H1 (cell line): ENCODE measurements around the gene COQ7. TPM values are rescaled to one million over a fixed set of nuclear protein-coding genes. Genes with fewer than 3 reads are reported as not detected.

Source experiments
- CTCF ChIA-PET: fragments of 300-600 bp; sonication (Branson Sonifier 250); formaldehyde crosslinking; loops from one replicate; lab custom pipeline; 2021; ENCODE audit not compliant: partially characterized antibody; lab: Charles Lee
- POLR2A ChIA-PET: fragments of 300-600 bp; sonication (Branson Sonifier 250); formaldehyde crosslinking; loops from one replicate; lab custom pipeline; 2021; ENCODE audit warnings: inconsistent platforms; ENCODE audit not compliant: partially characterized antibody; lab: Charles Lee
- DNase-seq, 2 experiments: peaks; one replicate each; pipeline versions ENCODE4 v3.0.0 to v3.0.0-alpha.2; 2010 to 2022; ENCODE audit warnings: low spot score in 2 of 2, low read depth in 1 of 2, mixed read lengths in 1 of 2
- FAIRE-seq: peaks from 2 replicates; lab custom pipeline; 2011; peaks lifted over from hg19 to GRCh38; lab: Jason Lieb, UNC
- H2AFZ ChIP-seq: 2 replicates; pipeline ENCODE4 v1.8.1; 2012; ENCODE audit warnings: low read length, inconsistent platforms
- H2AK5ac ChIP-seq: 2 replicates; pipeline ENCODE4 v1.6.1; 2013; ENCODE audit warnings: low read depth, low read length
- H2BK120ac ChIP-seq: replicated peaks from 2 replicates; pipeline ENCODE3; 2013; ENCODE audit warnings: low read depth, low read length, inconsistent platforms
- H2BK12ac ChIP-seq: 2 replicates; pipeline ENCODE4 v1.6.1; 2013; ENCODE audit warnings: low read depth, low read length
- H2BK15ac ChIP-seq: 2 replicates; pipeline ENCODE4 v1.6.1; 2013; ENCODE audit warnings: low read length
- H2BK20ac ChIP-seq: 2 replicates; pipeline ENCODE4 v1.6.1; 2013; ENCODE audit warnings: low read length
- H2BK5ac ChIP-seq: 2 replicates; pipeline ENCODE4 v1.6.1; 2013; ENCODE audit warnings: low read depth, low read length
- H3K14ac ChIP-seq: 2 replicates; pipeline ENCODE4 v1.6.1; 2013; ENCODE audit warnings: inconsistent platforms; ENCODE audit not compliant: insufficient read length
- H3K18ac ChIP-seq: 2 replicates; pipeline ENCODE4 v1.6.1; 2013; ENCODE audit warnings: low read length; ENCODE audit errors: extremely low read depth
- H3K23ac ChIP-seq: 2 replicates; pipeline ENCODE4 v1.6.1; 2013; ENCODE audit warnings: inconsistent platforms; ENCODE audit not compliant: insufficient read length
- H3K23me2 ChIP-seq: 2 replicates; pipeline ENCODE4 v1.6.1; 2013; ENCODE audit warnings: low read depth, low read length
- H3K27ac ChIP-seq: 2 replicates; pipeline ENCODE4 v1.6.1; 2011; ENCODE audit warnings: low read depth, low read length, inconsistent platforms
- H3K27me3 ChIP-seq, 4 experiments: replicated peaks in 1 of 4; 1 replicate in 1 of 4; 2 replicates in 3 of 4; pipeline versions ENCODE4 v1.6.1 to v1.8.1; 2011 to 2013; ENCODE audit warnings: low read length in 3 of 4, mild to moderate bottlenecking in 3 of 4, inconsistent platforms in 2 of 4, mixed read lengths in 2 of 4, moderate library complexity in 1 of 4; ENCODE audit not compliant: control insufficient read depth in 3 of 4, insufficient read depth in 3 of 4; ENCODE audit errors: extremely low read depth in 1 of 4
- H3K36me3 ChIP-seq, 4 experiments: 2 replicates each; pipeline versions ENCODE4 v1.6.1 to v1.8.1; 2011 to 2013; ENCODE audit warnings: mild to moderate bottlenecking in 4 of 4, low read length in 3 of 4, moderate library complexity in 2 of 4, control low read depth in 1 of 4, inconsistent platforms in 1 of 4; ENCODE audit not compliant: insufficient read depth in 4 of 4, control insufficient read depth in 2 of 4
- H3K4ac ChIP-seq: replicated peaks from 2 replicates; pipeline ENCODE3; 2013; ENCODE audit warnings: low read length, low read depth, mixed read lengths, inconsistent platforms; ENCODE audit not compliant: insufficient read length
- H3K4me1 ChIP-seq, 4 experiments: replicated peaks in 1 of 4; 1 replicate in 1 of 4; 2 replicates in 3 of 4; pipeline versions ENCODE4 v1.6.1 to v1.8.1; 2011 to 2013; ENCODE audit warnings: low read length in 3 of 4, inconsistent platforms in 2 of 4, mixed read lengths in 1 of 4; ENCODE audit not compliant: insufficient read depth in 4 of 4, control insufficient read depth in 3 of 4
- H3K4me2 ChIP-seq, 2 experiments: 2 replicates each; pipeline versions ENCODE4 v1.6.1 to v1.8.1; 2011 to 2013; ENCODE audit warnings: low read depth in 2 of 2, low read length in 2 of 2, control low read depth in 1 of 2, inconsistent platforms in 1 of 2, mild to moderate bottlenecking in 1 of 2; ENCODE audit not compliant: insufficient read depth in 1 of 2
- H3K4me3 ChIP-seq, 4 experiments: fragments of 200-600, 300-600 bp in 1 of 4; sonication (generic), shearing (Covaris generic), sonication (Bioruptor Twin) in 1 of 4; 2 replicates each; pipeline versions ENCODE4 v1.5.1 to v1.8.1; 2011 to 2016; ENCODE audit warnings: low read length in 4 of 4, low read depth in 3 of 4, control low read depth in 2 of 4, inconsistent platforms in 2 of 4, mild to moderate bottlenecking in 2 of 4, mixed read lengths in 1 of 4, moderate library complexity in 1 of 4; ENCODE audit not compliant: insufficient read depth in 2 of 4; ENCODE audit errors: extremely low read depth in 1 of 4
- H3K56ac ChIP-seq: replicated peaks from 2 replicates; pipeline ENCODE3; 2013; ENCODE audit warnings: low read depth, mild to moderate bottlenecking, mixed read lengths, low read length, inconsistent platforms; ENCODE audit not compliant: insufficient read length
- H3K79me1 ChIP-seq: 2 replicates; pipeline ENCODE4 v1.6.1; 2013; ENCODE audit warnings: low read depth, low read length, control low read depth
- H3K79me2 ChIP-seq, 2 experiments: 2 replicates each; pipeline versions ENCODE4 v1.6.1 to v1.8.1; 2012 to 2013; ENCODE audit warnings: low read length in 2 of 2, mild to moderate bottlenecking in 2 of 2, inconsistent platforms in 1 of 2; ENCODE audit not compliant: insufficient read depth in 2 of 2, control insufficient read depth in 1 of 2
- H3K9ac ChIP-seq, 4 experiments: replicated peaks in 1 of 4; 1 replicate in 1 of 4; 2 replicates in 3 of 4; pipeline versions ENCODE4 v1.6.1 to v1.8.1; 2011 to 2013; ENCODE audit warnings: low read depth in 3 of 4, low read length in 3 of 4, control low read depth in 2 of 4, mild to moderate bottlenecking in 2 of 4, moderate library complexity in 2 of 4, inconsistent platforms in 1 of 4; ENCODE audit errors: extremely low read depth in 1 of 4
- H3K9me3 ChIP-seq, 2 experiments: 2 replicates each; pipeline versions ENCODE4 v1.6.1 to v1.8.1; 2012 to 2013; ENCODE audit warnings: mild to moderate bottlenecking in 2 of 2, moderate library complexity in 2 of 2, control low read depth in 1 of 2, inconsistent platforms in 1 of 2, low read depth in 1 of 2, low read length in 1 of 2, mixed read lengths in 1 of 2; ENCODE audit not compliant: insufficient read depth in 2 of 2
- H4K20me1 ChIP-seq, 2 experiments: replicated peaks in 1 of 2; 2 replicates each; pipeline versions ENCODE3 to v1.8.1; 2011 to 2013; ENCODE audit warnings: inconsistent platforms in 2 of 2, low read length in 2 of 2, mild to moderate bottlenecking in 1 of 2; ENCODE audit not compliant: insufficient read depth in 2 of 2, control insufficient read depth in 1 of 2
- H4K5ac ChIP-seq: 2 replicates; pipeline ENCODE4 v1.6.1; 2013; ENCODE audit warnings: low read length, low read depth, mixed read lengths, inconsistent platforms; ENCODE audit not compliant: insufficient read length
- H4K8ac ChIP-seq: 2 replicates; pipeline ENCODE4 v1.8.0; 2013; ENCODE audit warnings: mild to moderate bottlenecking, moderate library complexity, low read length, inconsistent platforms; ENCODE audit not compliant: insufficient read depth; ENCODE audit errors: extremely low read depth
- H4K91ac ChIP-seq: replicated peaks from 2 replicates; pipeline ENCODE3; 2013; ENCODE audit warnings: low read length, mixed read lengths, inconsistent platforms; ENCODE audit not compliant: insufficient read length
- POLR2A ChIP-seq, 2 experiments: IDR thresholded peaks; 1 replicate in 1 of 2; 2 replicates in 1 of 2; pipeline ENCODE4 v1.6.1; 2011; ENCODE audit warnings: low read depth in 2 of 2, low read length in 2 of 2, mild to moderate bottlenecking in 2 of 2; ENCODE audit errors: control extremely low read depth in 1 of 2
- WGBS, 2 experiments: shearing (Covaris generic) in 1 of 2; methylation state at CpG; one replicate each; pipeline versions ENCODE4 v1.1.6 to v1.1.7; 2013 to 2015; ENCODE audit warnings: low lambda C conversion rate in 2 of 2, mixed read lengths in 2 of 2, inconsistent platforms in 1 of 2, low coverage in 1 of 2, missing lambda C conversion rate in 1 of 2; ENCODE audit not compliant: insufficient replicate concordance in 2 of 2, insufficient coverage in 1 of 2, insufficient read length in 1 of 2; ENCODE audit errors: extremely low coverage in 1 of 2, missing lambda C conversion rate in 1 of 2; 5-methylcytosine and 5-hydroxymethylcytosine counted together
- polyA plus RNA-seq, 7 experiments: library from polyadenylated mRNA; depleted of rRNA in 3 of 7; stranded (reverse) in 5 of 7; unstranded in 2 of 7; fragments of >200 nt in 5 of 7; fragments of 200-250 nt in 2 of 7; gene quantifications; 1 replicate in 5 of 7; 2 replicates in 1 of 7; 4 replicates in 1 of 7; pipeline versions ENCODE4 v1.2.1 to v1.2.3, GENCODE V29; 2011 to 2013; ENCODE audit warnings: missing spikeins in 2 of 7, mixed read lengths in 2 of 7
- total RNA-seq: library from RNA; stranded (reverse); fragmentation: NEBNext Ultra II Directional; extraction: Animal tissue kit (Norgen Biotek cat#: 25700); gene quantifications from 2 replicates; pipeline ENCODE4 v1.2.1, GENCODE V29; 2021
- TF ChIP-seq, protein P1 (sequence below), 3 experiments: IDR thresholded peaks; 1 replicate in 2 of 3; 2 replicates in 1 of 3; pipeline versions ENCODE4 v1.5.1 to v1.6.1; 2011; ENCODE audit warnings: low read length in 3 of 3, mild to moderate bottlenecking in 3 of 3, inconsistent platforms in 2 of 3, low read depth in 1 of 3, moderate library complexity in 1 of 3; ENCODE audit not compliant: insufficient read depth in 1 of 3; ENCODE audit errors: control extremely low read depth in 1 of 3

Gene COQ7
- total and polyA plus RNA-seq, 2 of the 8 experiments (the other 6 are each of a cell fraction or from before 2014, with no cell fraction given) = 7.1 to 15.2 TPM

DNA sequence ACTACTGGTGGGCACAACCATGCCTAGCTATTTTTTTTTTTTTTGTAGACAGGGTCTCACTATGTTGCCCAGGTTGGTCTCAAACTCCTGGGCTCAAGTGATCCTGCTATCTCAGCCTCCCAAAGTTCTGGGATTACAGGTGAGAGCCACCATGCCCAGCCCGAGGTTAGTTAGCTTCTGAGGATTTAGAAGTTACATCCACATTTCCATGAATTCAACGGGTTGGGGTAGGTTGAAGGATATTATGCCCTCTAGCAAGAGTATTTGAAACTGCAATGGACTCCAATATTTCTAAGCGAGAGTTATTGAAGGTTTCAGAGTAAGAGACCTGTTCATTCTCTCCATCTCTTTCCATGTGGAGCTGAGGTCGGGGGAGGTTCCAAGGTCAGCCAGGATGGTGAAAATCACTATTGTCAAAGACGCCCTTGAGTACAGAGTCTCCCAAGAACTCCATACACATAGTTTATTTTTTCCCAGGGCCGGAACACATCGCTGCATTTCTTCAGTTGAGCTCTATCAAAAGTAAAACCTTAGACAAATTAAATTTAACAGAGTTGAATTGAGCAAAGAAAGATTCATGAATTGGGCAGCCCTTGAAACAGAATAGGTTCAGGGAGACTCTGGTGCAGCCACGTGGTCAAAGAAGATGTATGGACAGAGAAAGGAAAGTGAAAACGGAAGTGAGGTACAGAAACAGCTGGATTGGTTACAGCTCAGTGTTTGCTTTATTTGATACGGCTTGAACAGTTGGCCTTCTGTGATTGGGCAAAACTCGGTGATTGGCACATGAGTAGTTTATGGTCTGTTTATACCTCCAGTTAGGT lies 27.3 kb downstream of the COQ7 start:
- peak overlapping the region; percentile 39; the same call in 1 of the 2 replicates for H2BK12ac ChIP-seq
- 84% methylated on average over 11 of the region's 11 CpGs; no CpG with 5 or more reads in 1 of the 2 experiments for WGBS, 2 experiments
- no peak overlapping the region for H3K14ac ChIP-seq
- no peak overlapping the region for H2BK15ac ChIP-seq
- H4K20me1 ChIP-seq = no peaks in the 10 kb centered on the region
- H3K4me1 ChIP-seq = no peaks in the 10 kb centered on the region
- no peak overlapping the region for H2BK120ac ChIP-seq
- DNase-seq (no peak), FAIRE-seq (no peak)
- H3K56ac ChIP-seq = no peak overlapping the region
- no peak overlapping the region for H3K9ac ChIP-seq
- H3K27ac ChIP-seq = no peak overlapping the region
- H2BK20ac ChIP-seq = no peak overlapping the region
- ChIA-PET CTCF (interaction anchor here (0.7 to 2.5 kb wide), 24 partner anchors 9 to 409 kb away, joined by 3 to 27 read pairs (median 4); partner anchors contain the start of gene TMC7), POLR2A (interaction anchor here (1.0 to 1.5 kb wide), 4 partner anchors 9 to 25 kb away, joined by 3 to 5 read pairs (median 4); no protein-coding TSS in a partner anchor)
- no peaks in the 10 kb centered on the region for H3K79me2 ChIP-seq
- no peaks in the 10 kb centered on the region; a peak in 1 of 4 replicates for H3K9me3 ChIP-seq
- no peaks in the 10 kb centered on the region; a peak in 1 of 7 replicates for H3K27me3 ChIP-seq
- H2BK5ac ChIP-seq = no peak overlapping the region
- no peak overlapping the region for H2AFZ ChIP-seq
- H3K23me2 ChIP-seq = no peaks in the 10 kb centered on the region
- no peak overlapping the region for H3K4ac ChIP-seq
- H3K4me3 ChIP-seq = no peak overlapping the region
- no peaks in the 10 kb centered on the region for H3K36me3 ChIP-seq
- no peak overlapping the region for H4K8ac ChIP-seq
- no peak overlapping the region for H4K5ac ChIP-seq
- no peak overlapping the region for H4K91ac ChIP-seq
- H3K79me1 ChIP-seq = no peaks in the 10 kb centered on the region
- H3K4me2 ChIP-seq = no peak overlapping the region
- H3K23ac ChIP-seq = no peak overlapping the region
- no peak for TF ChIP-seq POLR2A (IDR thresholded peaks at IDR 0.05; ENCODE audit: control extremely low read depth in 1 of 2, low read depth in 2 of 2, low read length in 2 of 2)
- TF ChIP-seq, protein P1, sequence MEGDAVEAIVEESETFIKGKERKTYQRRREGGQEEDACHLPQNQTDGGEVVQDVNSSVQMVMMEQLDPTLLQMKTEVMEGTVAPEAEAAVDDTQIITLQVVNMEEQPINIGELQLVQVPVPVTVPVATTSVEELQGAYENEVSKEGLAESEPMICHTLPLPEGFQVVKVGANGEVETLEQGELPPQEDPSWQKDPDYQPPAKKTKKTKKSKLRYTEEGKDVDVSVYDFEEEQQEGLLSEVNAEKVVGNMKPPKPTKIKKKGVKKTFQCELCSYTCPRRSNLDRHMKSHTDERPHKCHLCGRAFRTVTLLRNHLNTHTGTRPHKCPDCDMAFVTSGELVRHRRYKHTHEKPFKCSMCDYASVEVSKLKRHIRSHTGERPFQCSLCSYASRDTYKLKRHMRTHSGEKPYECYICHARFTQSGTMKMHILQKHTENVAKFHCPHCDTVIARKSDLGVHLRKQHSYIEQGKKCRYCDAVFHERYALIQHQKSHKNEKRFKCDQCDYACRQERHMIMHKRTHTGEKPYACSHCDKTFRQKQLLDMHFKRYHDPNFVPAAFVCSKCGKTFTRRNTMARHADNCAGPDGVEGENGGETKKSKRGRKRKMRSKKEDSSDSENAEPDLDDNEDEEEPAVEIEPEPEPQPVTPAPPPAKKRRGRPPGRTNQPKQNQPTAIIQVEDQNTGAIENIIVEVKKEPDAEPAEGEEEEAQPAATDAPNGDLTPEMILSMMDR (IDR thresholded peaks at IDR 0.05; ENCODE audit: control extremely low read depth in 1 of 3, insufficient read depth in 1 of 3, low read depth in 1 of 3, low read length in 3 of 3) = peak in 1 of 3 experiments; percentile 11; a peak in 1 of 4 replicates
- no peak overlapping the region for H3K18ac ChIP-seq
- H2AK5ac ChIP-seq = no peak overlapping the region
